ENCODE measurements around the gene ITGBL1.

GRCh38 chr13:101695870-101696516 lies 243.5 kb downstream of the ITGBL1 start:
- TF ChIP-seq EP300 (IDR thresholded peaks at IDR 0.05), result no peak
- TF ChIP-seq, protein P1, sequence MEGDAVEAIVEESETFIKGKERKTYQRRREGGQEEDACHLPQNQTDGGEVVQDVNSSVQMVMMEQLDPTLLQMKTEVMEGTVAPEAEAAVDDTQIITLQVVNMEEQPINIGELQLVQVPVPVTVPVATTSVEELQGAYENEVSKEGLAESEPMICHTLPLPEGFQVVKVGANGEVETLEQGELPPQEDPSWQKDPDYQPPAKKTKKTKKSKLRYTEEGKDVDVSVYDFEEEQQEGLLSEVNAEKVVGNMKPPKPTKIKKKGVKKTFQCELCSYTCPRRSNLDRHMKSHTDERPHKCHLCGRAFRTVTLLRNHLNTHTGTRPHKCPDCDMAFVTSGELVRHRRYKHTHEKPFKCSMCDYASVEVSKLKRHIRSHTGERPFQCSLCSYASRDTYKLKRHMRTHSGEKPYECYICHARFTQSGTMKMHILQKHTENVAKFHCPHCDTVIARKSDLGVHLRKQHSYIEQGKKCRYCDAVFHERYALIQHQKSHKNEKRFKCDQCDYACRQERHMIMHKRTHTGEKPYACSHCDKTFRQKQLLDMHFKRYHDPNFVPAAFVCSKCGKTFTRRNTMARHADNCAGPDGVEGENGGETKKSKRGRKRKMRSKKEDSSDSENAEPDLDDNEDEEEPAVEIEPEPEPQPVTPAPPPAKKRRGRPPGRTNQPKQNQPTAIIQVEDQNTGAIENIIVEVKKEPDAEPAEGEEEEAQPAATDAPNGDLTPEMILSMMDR (IDR thresholded peaks at IDR 0.05), result no peak

Measured in suprapubic skin (tissue), 3 donors.